Erythroblast (primary cell): ENCODE results near the gene OMP.

Experiments
- GATA1 ChIP-seq: IDR thresholded peaks from 2 replicates; pipeline ENCODE4 v1.6.1; 2011; ENCODE audit warnings: low read depth, mild to moderate bottlenecking, control low read depth, low read length, moderate library complexity
- POLR2A ChIP-seq: IDR thresholded peaks from 2 replicates; pipeline ENCODE4 v1.6.1; 2011; ENCODE audit warnings: mild to moderate bottlenecking, low read length

DNA sequence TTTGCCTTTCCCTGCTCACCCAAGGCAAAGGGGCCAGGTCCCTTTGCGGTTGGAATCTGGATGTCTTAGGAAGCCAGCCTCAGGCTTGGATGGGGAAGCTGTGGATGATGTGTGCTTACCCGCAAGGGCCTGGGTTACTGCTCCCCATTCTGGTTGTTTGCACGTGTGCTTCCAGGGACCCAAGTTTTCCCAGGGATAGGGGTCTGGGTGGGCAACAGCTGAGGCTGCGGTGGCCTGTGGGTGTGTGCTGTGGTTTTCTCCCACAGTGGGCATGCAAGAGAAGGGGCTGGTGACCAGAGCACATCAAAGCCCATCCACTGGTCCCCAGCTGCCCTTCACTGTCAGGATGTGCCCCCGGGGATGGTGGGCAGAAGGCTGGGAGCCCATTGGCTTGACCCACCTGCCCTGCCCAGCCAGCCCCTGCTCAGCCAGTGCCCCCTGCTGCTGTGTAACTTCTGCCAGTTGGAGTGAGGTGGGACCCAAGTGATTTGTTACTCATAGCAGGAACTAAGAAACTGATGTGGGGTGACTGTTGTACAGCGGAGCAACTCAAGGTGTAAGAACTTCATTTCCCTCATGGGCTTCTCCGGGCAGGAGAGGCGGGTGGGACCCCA, 32.6 kb upstream of the OMP start:
- no peak for TF ChIP-seq POLR2A
- no peak for TF ChIP-seq GATA1
